GM19468 (cell line): ENCODE data around the gene RELN.
A peak's percentile ranks its signal among the peaks of the same experiment; 100 is the strongest.
"Not testable (repeated sequence)": the region's sequence is repeated elsewhere in the genome, so short reads cannot be mapped to it uniquely, and the experiment has no call there.

ENCODE experiments used
- ATAC-seq: cut with Tn5 transposase; IDR thresholded peaks from one replicate; pipeline ENCODE4 v1.9.1; 2021; ENCODE audit warnings: mild to moderate bottlenecking, moderate library complexity, moderate number of reproducible peaks; ENCODE audit not compliant: unreplicated experiment; ENCODE audit errors: extremely low read depth

Gene RELN

DNA sequence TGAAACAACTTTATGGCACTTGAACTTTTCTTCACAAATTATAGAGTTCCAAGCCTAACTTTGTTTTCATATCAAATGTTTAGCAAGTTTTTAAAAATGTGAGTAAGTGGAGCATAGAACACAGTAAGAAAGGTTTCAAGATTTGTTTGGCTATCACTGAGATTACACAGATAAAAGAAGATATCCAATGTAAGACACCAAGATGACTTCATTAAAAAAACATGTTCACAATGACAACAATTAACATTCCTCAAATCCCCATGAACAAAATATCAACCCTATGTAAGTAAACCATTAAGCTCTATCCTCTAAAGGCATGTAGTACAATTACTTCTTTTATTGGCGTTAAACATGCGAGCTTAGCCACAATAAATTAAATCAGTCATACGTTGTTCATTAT is 129.7 kb downstream of the RELN start:
- ATAC-seq, result no peak

DNA sequence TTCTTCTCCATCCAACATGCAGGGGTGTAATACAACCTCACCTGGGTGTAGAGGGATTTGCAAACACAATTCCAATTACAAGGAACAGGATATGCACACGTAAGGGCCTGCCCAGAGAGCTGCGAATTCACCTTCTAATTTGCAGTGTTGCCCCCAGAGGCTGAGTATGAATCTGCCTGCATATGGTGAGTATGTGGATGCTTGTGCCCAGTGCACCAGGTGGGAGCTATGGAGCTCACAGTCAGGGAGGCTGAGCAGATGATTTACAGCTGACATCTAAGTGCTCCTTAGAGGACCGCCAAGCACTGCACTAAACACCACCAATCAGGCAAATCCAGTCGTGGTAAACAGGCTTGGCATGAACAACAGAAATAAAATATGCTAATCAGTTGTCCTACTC is 132.0 kb downstream of the RELN start:
- no peak for ATAC-seq

DNA sequence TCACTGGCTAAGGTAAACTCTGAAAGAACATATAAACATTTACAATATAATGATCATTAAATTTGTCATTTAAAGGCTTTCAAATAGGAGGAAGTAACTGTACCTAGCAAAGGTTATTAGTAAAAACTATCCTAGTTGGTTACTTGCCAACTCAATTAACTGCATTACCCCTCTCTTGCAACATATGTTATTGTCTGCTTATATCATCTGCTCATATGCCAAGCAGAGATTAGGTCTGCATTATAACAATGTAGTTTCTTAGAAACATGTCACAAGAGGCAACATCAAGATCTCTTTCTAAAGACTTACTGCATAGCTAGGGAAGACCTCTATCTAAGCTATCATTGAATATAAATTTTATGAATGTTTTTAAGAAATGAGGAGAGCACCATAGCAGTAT is 132.5 kb downstream of the RELN start:
- no peak for ATAC-seq

DNA sequence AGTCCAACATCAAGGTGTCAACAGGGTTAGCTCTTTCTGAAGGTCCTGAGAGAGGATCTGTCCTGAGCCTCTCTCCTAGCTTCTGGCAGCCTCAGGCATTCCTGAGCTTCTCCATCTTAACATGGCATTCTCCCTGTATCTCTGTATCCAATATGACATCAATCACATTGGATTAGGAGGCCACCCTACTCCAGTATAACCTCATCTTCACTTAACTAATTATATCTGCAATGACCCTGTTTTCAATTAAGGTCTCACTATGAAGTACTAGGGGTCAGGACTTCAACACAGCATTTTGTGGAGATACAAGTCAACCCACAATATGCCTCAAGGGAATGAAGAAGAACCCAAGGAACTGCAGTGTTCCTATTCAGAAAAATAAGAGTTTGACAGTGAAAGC is 133.8 kb downstream of the RELN start:
- ATAC-seq, result no peak

DNA sequence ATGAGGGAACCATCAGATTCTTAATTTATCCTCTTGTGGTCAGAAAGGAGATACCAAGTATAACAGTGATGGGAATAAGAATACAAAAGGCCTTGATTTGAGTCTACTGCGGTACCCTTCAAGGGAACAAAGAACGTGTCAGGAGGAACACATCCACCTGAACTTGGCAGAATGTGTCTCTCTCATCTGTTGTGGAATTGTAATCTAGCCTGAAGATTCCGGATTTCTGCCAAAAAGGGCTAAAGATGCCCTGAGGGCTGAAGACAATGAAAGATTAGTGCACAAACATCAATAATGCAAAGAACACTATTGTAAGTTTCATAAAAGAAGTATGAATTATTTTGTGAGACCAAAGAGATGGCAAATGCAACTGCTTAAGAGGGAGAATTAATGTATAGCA is 134.8 kb downstream of the RELN start:
- no peak for ATAC-seq

DNA sequence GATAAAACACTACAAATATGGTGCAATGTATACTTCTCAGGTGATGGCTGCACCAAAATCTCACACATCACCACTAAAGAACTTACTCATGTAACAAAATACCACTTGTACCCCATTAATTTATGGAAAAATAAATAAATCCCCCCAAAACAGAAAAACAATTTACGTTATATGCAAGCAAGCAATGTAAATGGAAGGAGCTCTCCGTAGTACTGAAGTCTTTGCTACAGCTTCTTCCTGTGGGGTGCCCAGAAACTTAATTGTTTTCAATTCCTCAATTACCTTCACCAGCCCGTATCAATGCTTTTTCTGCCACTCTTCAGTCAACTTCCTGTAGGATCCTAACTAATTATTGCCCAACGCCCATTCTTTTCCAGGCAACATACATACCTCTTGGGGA is 138.1 kb downstream of the RELN start:
- no peak for ATAC-seq

DNA sequence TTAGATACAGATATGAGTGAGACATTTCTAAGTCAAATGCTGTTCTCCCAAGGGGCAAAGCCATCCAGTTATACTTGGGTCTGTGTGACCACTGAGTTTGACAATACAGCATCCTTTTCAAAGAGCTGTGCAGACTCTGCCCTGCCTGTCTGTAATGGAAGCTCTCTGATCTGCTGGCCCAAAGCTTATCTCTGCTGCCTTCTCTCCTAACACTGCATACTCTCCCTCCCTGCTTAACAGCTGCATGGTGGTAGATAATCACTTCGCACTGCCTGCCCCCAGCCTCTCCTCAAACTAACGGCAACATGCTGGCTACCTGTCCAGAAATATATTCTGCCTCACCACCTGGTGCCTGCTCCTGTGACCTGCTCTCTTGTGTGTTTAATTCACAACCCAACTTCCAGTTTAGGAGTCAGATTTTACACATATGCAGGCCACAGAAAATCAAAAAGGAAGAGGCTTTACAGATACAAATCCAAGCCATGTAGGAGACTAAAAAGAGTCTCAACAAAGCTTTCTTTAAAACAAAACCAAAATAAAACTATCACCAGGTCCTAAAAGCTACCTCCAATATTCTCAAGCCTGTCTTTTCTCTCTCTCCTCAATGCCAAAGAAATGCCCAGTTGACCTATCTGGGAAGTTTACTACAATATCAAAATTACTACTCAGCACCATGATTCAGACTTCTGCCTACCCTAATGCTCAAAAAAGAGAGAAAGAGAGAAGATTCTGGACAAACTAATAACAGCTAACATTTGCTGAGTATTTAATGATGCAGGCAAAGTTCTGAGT is 145.6 kb downstream of the RELN start:
- no peak for ATAC-seq

DNA sequence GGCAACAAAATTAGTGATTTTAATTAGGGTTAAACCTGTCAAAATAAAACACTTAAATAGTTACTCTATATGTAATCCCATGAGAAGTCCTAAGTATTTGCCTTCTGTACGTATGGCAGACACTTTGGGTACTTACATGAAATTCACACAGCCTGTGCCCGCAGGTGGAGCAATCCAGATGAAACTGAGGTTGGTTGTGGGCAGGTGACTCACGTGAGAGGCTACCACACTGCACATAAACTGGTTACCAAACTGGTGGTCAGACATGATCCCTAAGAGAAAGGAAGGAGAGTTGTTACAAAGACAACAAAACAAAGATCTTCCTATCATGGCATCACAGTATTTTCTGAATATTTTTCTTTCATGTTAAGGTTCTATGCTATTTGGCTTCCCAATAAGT is 156.1 kb downstream of the RELN start:
- ATAC-seq, result no peak

DNA sequence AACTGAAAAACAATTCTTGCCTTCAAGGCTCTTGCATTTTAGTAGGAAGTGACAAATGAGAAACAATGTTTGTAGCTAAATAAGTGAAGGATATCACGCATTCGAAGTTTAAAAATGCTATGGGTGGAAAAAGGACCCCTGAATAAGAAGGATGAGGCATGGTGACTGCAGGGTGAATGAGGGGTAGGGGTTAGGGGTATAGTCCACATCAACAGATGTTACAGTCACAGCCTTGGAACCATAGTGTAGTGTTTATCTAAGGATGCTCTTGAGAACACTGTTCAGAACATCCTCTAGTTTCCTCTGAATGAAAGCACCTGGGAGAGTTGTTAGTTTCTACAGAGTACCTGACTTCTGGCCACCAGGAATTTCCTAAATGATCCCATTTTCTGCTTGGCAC is 157.0 kb downstream of the RELN start:
- no peak for ATAC-seq

DNA sequence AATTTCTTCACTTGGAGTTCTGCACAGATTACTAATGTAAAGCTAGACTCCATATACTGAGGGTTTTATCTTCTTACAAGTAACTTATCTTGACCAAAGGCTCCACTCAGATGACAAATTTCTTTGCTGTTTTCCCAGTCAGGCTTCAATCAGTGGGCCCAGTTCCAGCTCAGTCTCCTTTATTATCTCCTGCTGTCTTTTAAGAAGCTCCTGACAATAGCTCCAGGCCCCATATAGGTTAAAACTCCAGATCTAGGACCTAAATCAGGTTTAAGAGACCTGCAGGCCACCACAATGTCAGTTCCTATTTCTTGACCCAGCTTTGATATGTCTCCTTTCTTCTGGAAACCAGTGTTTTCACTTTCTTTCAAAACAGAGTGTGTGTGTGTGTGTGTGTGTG is 165.2 kb downstream of the RELN start:
- no peak for ATAC-seq

DNA sequence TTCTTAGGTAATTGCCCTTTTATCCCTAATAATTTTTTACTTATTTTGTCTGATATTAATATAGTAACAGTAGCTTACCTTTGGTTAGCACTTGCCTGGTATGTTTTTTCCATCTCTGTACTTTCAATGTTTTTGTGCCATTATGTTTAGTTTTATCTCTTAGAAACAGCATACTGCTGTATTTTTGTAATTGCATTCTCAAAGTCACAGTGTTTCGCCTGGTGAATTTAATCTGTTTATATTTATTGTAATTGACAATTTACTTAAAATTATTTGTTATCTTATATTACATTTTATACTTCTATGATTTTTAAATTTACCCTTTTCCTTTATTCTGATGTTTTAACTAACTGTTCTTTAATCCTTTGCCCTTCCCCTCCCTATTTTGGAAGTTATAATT is 166.4 kb downstream of the RELN start:
- no peak for ATAC-seq

DNA sequence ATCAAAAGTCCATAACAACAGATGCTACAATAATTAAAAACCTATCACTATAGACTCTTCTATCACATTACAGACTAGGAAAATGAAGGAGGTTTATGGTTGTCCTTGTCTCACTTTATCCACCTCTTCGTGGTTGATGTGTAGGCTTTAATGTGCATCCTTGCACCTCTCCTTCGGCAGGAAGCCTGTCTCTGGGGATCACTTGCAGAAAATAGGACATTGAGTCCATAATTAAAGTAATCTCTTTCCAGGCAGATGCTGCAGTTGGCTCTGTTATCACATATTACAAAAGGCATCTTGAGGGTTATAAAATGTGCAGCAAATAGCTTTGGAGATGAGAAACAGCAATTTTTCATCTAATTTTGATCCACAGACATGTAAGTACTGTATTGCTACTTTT is 168.4 kb downstream of the RELN start:
- ATAC-seq, result no peak

DNA sequence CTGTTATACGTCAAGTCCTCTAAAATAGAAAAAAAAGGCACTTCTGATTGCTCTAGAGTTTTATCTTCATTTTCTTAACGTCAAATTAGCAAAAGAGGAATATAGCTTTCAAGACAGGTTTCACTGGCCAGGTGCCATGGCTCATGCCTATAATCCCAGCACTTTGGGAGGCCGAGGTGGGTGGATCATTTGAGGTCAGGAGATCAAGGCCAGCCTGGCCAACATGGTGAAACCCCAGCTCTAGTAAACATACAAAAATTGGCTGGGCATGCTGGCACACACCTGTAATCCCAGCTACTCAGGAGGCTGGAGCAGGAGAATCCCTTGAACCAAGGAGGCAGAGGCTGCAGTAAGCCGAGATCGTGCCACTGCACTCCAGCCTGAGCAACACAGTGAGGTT is 173.5 kb downstream of the RELN start:
- ATAC-seq, result not testable (repeated sequence)

DNA sequence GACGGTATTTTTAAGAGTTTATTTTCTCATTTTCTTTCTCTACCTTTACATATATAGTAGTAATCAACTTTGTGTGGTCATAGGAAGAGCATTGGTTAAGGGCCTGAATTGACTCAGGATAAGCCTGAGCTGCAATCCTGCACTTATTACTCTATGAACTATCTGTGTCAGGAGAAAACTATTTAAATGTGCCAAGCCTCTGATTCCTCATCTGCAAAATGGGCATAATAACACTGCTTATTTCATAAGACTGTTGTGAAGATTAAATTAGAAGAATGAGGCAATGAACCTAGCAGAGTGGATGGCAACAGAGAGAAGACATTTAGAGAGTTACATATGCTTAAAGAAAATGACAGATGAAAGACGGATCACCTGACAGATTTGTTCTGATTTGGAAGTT is 175.5 kb downstream of the RELN start:
- ATAC-seq, result no peak

DNA sequence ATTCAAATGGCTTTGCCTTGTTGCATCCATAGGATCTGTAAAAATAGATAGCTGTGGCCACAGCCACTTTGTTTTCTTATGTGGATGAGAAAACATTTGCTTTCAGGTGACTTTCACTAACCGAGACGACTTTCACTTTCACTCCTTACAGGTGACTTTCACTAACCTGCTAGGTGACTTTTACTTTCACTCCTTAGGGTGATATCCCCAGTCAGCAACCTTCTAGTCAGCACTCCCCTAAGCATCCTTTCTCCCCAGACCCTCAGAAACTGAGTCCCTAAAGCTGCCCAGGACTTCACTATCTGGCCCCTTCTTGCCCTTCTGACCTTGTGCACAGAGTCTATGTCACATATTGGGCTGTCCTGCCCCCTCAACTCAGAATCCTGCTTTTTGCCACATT is 177.5 kb downstream of the RELN start:
- ATAC-seq, result no peak

DNA sequence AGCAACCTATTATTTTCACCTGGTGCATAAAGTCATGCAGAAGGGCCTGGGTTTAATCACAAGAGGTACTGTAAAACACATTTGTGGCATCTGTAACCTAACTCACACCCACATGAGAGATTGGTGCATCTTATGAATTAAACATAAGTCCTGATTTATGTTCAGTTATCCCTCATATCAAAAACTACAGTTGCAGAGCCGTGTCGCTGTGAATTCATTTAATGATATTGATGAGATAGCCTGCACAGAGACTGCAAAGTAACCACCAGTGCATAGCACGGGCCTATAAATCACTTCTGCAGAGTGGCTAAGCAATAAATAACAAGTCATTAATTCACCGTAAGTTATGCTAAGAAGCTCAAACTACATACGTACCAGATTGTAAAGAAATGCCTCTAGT is 178.2 kb downstream of the RELN start:
- no peak for ATAC-seq

DNA sequence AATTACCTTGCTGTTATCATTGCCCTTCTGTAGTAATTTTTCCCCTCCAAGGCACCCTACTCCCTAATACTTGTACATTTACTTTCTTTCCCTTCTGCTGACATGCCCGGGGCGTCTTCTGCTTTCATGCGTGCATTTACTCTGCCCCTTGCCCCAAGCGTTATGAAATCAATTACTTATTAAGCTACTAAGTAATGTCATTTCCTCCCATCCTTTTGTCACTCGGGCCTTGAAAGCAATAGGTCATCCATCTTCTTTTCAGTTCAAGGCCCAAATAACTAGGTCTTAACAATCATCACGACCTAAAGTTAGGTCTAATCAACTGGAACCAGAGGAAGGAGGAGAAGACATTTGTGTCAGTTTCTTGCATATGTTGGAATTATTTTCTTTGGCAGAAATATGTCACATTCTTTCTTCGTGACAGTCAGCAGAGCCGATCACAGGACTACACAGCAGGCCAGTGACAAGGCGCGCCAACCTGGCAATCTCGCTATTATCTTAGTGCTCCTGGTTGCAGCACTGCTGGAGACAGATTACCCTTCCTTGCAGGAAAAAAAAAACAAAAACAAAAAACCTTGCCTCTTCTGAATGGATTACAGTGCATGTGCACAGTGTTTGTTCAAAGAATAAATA is 179.2 kb downstream of the RELN start:
- ATAC-seq, result peak; percentile 19

DNA sequence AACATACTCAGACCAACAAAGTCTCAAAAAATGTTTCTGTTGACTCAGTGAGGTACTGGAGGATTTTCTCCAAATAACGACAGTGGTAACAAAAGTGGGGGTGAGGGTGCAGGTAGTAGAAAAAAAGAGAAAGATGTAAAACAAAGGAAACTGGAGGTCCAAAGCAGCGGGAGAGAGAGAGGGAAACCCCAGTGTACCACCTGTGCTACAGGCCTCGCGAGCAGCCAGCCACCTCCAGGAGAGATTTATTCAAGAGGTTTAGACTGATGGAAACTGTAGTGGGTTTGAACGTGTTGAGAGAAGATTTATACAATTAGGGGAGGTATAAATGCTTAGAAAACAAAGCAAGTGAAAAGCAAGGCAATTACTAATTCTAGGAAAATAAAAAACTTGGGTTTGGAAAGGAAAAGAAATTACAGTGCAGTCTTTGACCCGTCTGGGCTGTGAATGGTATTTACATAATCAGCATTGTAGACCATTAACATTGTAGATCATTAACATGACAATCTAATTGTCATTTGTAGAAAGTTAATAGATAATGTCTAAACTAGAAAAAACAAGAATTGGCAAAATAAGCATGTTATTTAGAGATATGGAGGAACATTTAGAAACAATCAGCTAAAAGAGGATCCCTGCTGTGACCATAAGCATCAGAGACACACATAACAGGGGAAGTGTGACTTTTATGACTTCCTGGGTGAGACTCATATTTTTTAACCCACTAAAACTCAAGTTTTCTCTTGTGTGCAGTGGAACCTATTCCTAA is 180.0 kb downstream of the RELN start:
- peak; percentile 22 for ATAC-seq

DNA sequence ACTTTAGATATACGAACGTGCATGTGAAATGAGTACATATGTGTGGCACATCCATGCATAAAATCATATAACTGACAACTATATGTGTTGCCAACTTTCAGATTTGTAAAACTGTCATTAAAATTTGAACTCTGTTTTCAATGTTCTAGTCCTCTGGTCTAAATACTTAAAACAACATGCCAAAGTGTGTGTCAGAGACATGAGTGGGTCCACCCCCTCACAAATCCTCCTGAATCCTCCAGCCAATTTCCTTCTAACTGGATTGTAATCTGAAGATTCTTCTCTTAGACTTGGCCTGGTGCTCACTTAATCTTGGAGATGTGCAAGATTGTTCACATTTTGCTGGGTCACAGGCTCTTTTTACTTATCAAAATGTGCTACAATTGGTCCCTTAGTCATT is 184.1 kb downstream of the RELN start:
- ATAC-seq, result no peak

DNA sequence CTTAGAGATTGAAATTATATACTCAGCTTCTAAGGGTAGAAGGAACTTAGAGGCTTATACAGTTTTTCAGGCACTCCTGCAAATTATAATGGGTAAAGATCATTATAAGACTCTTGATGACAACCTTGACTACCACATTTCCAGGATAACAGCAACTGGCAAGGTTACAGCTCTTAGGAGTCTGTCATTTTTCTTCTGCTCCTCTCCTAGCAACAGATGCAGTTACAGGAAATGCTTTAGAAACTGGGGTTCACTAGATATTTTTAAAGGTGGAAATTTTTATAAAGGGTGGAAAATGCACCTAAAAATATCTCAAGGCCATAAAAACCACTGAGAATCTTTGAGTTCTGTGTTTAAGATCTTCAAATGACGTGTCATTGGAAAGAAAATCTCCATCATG is 185.8 kb downstream of the RELN start:
- ATAC-seq, result no peak

DNA sequence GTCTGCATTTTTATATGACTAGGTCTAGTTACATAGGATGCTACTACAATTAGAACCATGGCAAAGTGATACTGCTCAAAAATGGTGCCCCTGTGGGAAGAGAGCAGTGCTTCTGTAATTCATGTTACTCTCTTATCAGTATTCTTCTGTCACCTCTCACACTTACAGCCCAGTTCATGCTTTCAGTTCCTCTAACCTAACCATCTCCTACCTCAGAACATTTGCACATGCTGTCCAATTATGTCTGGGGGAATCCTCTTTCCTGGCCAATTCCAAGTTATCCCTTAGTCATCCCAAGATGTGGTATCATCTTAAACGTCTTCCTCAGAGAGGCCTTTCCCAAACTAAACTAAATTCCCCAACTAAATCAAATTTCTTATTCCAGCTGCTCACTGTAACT is 190.2 kb downstream of the RELN start:
- no peak for ATAC-seq
